Measurements from ENCODE around the gene CDIPT. TPM values are rescaled to one million over a fixed set of nuclear protein-coding genes. Genes with fewer than 3 reads are reported as not detected.

CDIPT gene
- polyA plus RNA-seq, 5 donors: 62.4 to 94.6 (median 84.3) TPM

- peak; percentile 70 for DNase-seq
Observed at GRCh38 chr16:29811896-29812665, 50.9 kb downstream of the CDIPT start, which contains the start of gene PRRT2. PRRT2 (plus strand) TSS chr16:29812193; CDS start chr16:29813055, 862 bp downstream.

DNA sequence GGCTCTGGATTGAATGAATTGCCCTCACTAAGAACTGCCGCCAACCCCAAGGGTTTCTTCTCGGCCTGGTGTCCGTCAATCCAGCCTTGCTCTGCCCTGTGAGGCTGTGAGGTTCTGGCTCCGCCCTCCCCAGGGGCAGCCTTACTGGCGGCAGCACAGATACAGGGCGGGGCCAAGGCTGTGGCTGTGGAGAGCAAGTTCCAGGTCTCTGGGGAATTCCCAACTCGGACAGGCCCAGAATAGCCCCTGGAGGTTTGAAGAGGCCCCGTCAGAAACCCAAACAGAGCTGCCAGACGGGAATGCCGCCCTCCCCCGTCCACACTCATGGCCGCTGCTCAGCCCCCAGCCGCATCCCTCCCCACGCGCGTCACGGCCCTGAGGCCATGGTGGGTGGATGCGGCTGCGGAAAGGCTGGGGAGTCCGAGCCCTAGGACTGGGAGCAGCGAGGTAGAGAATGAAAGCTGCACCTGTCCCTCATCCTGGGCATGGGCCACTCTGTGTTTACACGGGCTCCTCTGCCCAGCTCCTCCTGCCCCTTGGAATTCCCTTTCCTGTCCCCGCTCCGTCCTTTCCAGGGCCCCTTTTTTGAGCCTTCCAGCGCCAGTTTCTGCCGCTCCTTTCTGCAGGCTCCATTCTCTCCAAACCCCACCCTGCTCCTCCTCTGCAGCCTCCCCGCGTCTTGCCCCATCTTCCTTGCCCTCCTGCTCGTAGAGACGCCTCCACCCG, 51.7 kb downstream of the CDIPT start:
- peak; percentile 91 to 93 for DNase-seq

GRCh38 chr16:29810699-29811169, 52.3 kb downstream of the CDIPT start:
- DNase-seq: no peak

- DNase-seq: no peak
Observed at GRCh38 chr16:29809850-29810698, 53.0 kb downstream of the CDIPT start.

- DNase-seq: no peak
Observed at GRCh38 chr16:29809031-29809747, 53.8 kb downstream of the CDIPT start.

Other genes starting within 250 kb of the CDIPT start
- gene SPN, start 200.0 kb downstream of the CDIPT start, polyA plus RNA-seq (ENCODE audit: insufficient read depth in 1 of 5, insufficient read length in 5 of 5, low replicate concordance in 1 of 5): 1 to 10 TPM; 1.9 to 2.9 (median 2.3) TPM
- 10 to 100 TPM; 41.9 to 70.9 (median 51.6) TPM for gene QPRT, start 184.0 kb downstream of the CDIPT start, polyA plus RNA-seq (ENCODE audit: insufficient read depth in 1 of 5, insufficient read length in 5 of 5, low replicate concordance in 1 of 5)
- gene C16orf54, start 117.2 kb downstream of the CDIPT start, polyA plus RNA-seq (ENCODE audit: insufficient read depth in 1 of 5, insufficient read length in 5 of 5, low replicate concordance in 1 of 5): under 1 TPM; 0.43 to 0.78 (median 0.62) TPM
- gene ZG16, start 85.0 kb downstream of the CDIPT start, polyA plus RNA-seq (ENCODE audit: insufficient read depth in 1 of 5, insufficient read length in 5 of 5, low replicate concordance in 1 of 5): under 1 TPM in 4 of 5 donors, not detected in 1; 0.04 to 0.18 (median 0.12) TPM
- 10 to 100 TPM; 51.0 to 84.4 (median 73.4) TPM for gene KIF22, start 72.5 kb downstream of the CDIPT start, polyA plus RNA-seq (ENCODE audit: insufficient read depth in 1 of 5, insufficient read length in 5 of 5, low replicate concordance in 1 of 5)
- gene MAZ, start 56.7 kb downstream of the CDIPT start, polyA plus RNA-seq (ENCODE audit: insufficient read depth in 1 of 5, insufficient read length in 5 of 5, low replicate concordance in 1 of 5): 100 to 1,000 TPM; 231 to 333 (median 262) TPM
- 10 to 100 TPM; 10.4 to 16.1 (median 12.8) TPM for gene PRRT2, start 51.0 kb downstream of the CDIPT start, polyA plus RNA-seq (ENCODE audit: insufficient read depth in 1 of 5, insufficient read length in 5 of 5, low replicate concordance in 1 of 5)
- 10 to 100 TPM; 26.4 to 46.3 (median 31.3) TPM for gene PAGR1, start 47.1 kb downstream of the CDIPT start, polyA plus RNA-seq (ENCODE audit: insufficient read depth in 1 of 5, insufficient read length in 5 of 5, low replicate concordance in 1 of 5)
- 10 to 100 TPM in 4 of 5 donors, 1 to 10 TPM in 1; 9.6 to 23.1 (median 14.0) TPM for gene MVP, start 42.8 kb downstream of the CDIPT start, polyA plus RNA-seq (ENCODE audit: insufficient read depth in 1 of 5, insufficient read length in 5 of 5, low replicate concordance in 1 of 5)
- gene SEZ6L2, start 36.3 kb upstream of the CDIPT start, polyA plus RNA-seq (ENCODE audit: insufficient read depth in 1 of 5, insufficient read length in 5 of 5, low replicate concordance in 1 of 5): 1 to 10 TPM; 4.1 to 7.8 (median 5.2) TPM
- under 1 TPM; 0.41 to 0.94 (median 0.63) TPM for gene ASPHD1, start 37.3 kb upstream of the CDIPT start, polyA plus RNA-seq (ENCODE audit: insufficient read depth in 1 of 5, insufficient read length in 5 of 5, low replicate concordance in 1 of 5)
- 10 to 100 TPM; 13.8 to 22.9 (median 21.4) TPM for gene KCTD13, start 63.0 kb upstream of the CDIPT start, polyA plus RNA-seq (ENCODE audit: insufficient read depth in 1 of 5, insufficient read length in 5 of 5, low replicate concordance in 1 of 5)
- 100 to 1,000 TPM in 4 of 5 donors, 10 to 100 TPM in 1; 94.6 to 126 (median 108) TPM for gene TMEM219, start 98.9 kb upstream of the CDIPT start, polyA plus RNA-seq (ENCODE audit: insufficient read depth in 1 of 5, insufficient read length in 5 of 5, low replicate concordance in 1 of 5)
- gene TAOK2, start 110.6 kb upstream of the CDIPT start, polyA plus RNA-seq (ENCODE audit: insufficient read depth in 1 of 5, insufficient read length in 5 of 5, low replicate concordance in 1 of 5): 10 to 100 TPM; 42.8 to 66.2 (median 54.0) TPM
- 10 to 100 TPM; 16.8 to 22.5 (median 19.8) TPM for gene HIRIP3, start 132.4 kb upstream of the CDIPT start, polyA plus RNA-seq (ENCODE audit: insufficient read depth in 1 of 5, insufficient read length in 5 of 5, low replicate concordance in 1 of 5)
- gene INO80E, start 133.0 kb upstream of the CDIPT start, polyA plus RNA-seq (ENCODE audit: insufficient read depth in 1 of 5, insufficient read length in 5 of 5, low replicate concordance in 1 of 5): 10 to 100 TPM; 45.5 to 70.9 (median 48.1) TPM
- 1 to 10 TPM; 1.4 to 5.3 (median 3.8) TPM for gene DOC2A, start 147.8 kb upstream of the CDIPT start, polyA plus RNA-seq (ENCODE audit: insufficient read depth in 1 of 5, insufficient read length in 5 of 5, low replicate concordance in 1 of 5)
- not detected for gene C16orf92, start 160.0 kb upstream of the CDIPT start, polyA plus RNA-seq (ENCODE audit: insufficient read depth in 1 of 5, insufficient read length in 5 of 5, low replicate concordance in 1 of 5)
- under 1 TPM; 0.66 to 0.97 (median 0.79) TPM for gene TLCD3B, start 168.0 kb upstream of the CDIPT start, polyA plus RNA-seq (ENCODE audit: insufficient read depth in 1 of 5, insufficient read length in 5 of 5, low replicate concordance in 1 of 5)
- gene ALDOA, start 202.5 kb upstream of the CDIPT start, polyA plus RNA-seq (ENCODE audit: insufficient read depth in 1 of 5, insufficient read length in 5 of 5, low replicate concordance in 1 of 5): 100 to 1,000 TPM; 251 to 539 (median 362) TPM
- gene PPP4C, start 212.8 kb upstream of the CDIPT start, polyA plus RNA-seq (ENCODE audit: insufficient read depth in 1 of 5, insufficient read length in 5 of 5, low replicate concordance in 1 of 5): 10 to 100 TPM; 60.9 to 90.8 (median 68.7) TPM
- gene TBX6, start 228.7 kb upstream of the CDIPT start, polyA plus RNA-seq (ENCODE audit: insufficient read depth in 1 of 5, insufficient read length in 5 of 5, low replicate concordance in 1 of 5): 1 to 10 TPM in 4 of 5 donors, under 1 TPM in 1; 0.85 to 2.0 (median 1.3) TPM
- gene YPEL3, start 233.0 kb upstream of the CDIPT start, polyA plus RNA-seq (ENCODE audit: insufficient read depth in 1 of 5, insufficient read length in 5 of 5, low replicate concordance in 1 of 5): 10 to 100 TPM; 49.0 to 73.2 (median 55.0) TPM